ENCODE results near the gene CSKMT.
A peak's percentile ranks its signal among the peaks of the same experiment; 100 is the strongest.
"Not testable (repeated sequence)": the region's sequence is repeated elsewhere in the genome, so short reads cannot be mapped to it uniquely, and the experiment has no call there.

The CSKMT gene

GRCh38 chr11:62689421-62690183, 24.5 kb downstream of the CSKMT start, which contains the start of gene LRRN4CL:
Gene LRRN4CL, minus strand, starts transcription at chr11:62689530. Its CDS starts 1,022 bp downstream, at chr11:62688508.
- no peak for DNase-seq

GRCh38 chr11:62693624-62694023, 28.5 kb downstream of the CSKMT start:
- DNase-seq: not testable (repeated sequence)

GRCh38 chr11:62694455-62695167, 29.5 kb downstream of the CSKMT start:
- peak; percentile 62 for DNase-seq

GRCh38 chr11:62702246-62702645, 37.1 kb downstream of the CSKMT start:
- no peak for DNase-seq

GRCh38 chr11:62703921-62704320, 38.8 kb downstream of the CSKMT start:
- not testable (repeated sequence) for DNase-seq

GRCh38 chr11:62705413-62705812, 40.3 kb downstream of the CSKMT start:
- DNase-seq: no peak

GRCh38 chr11:62705880-62706849, 41.1 kb downstream of the CSKMT start:
- DNase-seq: peak; percentile 94

GRCh38 chr11:62706850-62707247, 41.7 kb downstream of the CSKMT start:
- DNase-seq: no peak

GRCh38 chr11:62707277-62707861, 42.3 kb downstream of the CSKMT start, which contains the start of the genes BSCL2 and GNG3:
Gene BSCL2, minus strand, starts transcription at chr11:62707424. Its CDS starts 229 bp downstream, at chr11:62707195.
Gene GNG3, plus strand, starts transcription at chr11:62707676. Its CDS starts 620 bp downstream, at chr11:62708296.
- no peak for DNase-seq

- no peak for DNase-seq
These were observed 43.3 kb downstream of the CSKMT start for GRCh38 chr11:62708392-62708791.

- DNase-seq: peak; percentile 44
These were observed 43.7 kb downstream of the CSKMT start for GRCh38 chr11:62708793-62709192.

GRCh38 chr11:62709247-62710000, 44.3 kb downstream of the CSKMT start:
- peak; percentile 93 for DNase-seq

GRCh38 chr11:62710001-62710345, 44.9 kb downstream of the CSKMT start:
- no peak for DNase-seq

GRCh38 chr11:62712276-62712812, 47.2 kb downstream of the CSKMT start:
- no peak for DNase-seq

- DNase-seq: no peak
These were observed 47.7 kb downstream of the CSKMT start for GRCh38 chr11:62712861-62713260.

- DNase-seq: no peak
These were observed 48.2 kb downstream of the CSKMT start for GRCh38 chr11:62713343-62713742.

- no peak for DNase-seq
These were observed 50.3 kb downstream of the CSKMT start for GRCh38 chr11:62715150-62716130.

GRCh38 chr11:62716206-62716605, 51.1 kb downstream of the CSKMT start:
- DNase-seq: no peak

- no peak for DNase-seq
These were observed 51.7 kb downstream of the CSKMT start for GRCh38 chr11:62716816-62717215.

Data from effector CD8-positive, alpha-beta T cell (primary cell).